Measurements from ENCODE around the gene ZNF32.

DNA sequence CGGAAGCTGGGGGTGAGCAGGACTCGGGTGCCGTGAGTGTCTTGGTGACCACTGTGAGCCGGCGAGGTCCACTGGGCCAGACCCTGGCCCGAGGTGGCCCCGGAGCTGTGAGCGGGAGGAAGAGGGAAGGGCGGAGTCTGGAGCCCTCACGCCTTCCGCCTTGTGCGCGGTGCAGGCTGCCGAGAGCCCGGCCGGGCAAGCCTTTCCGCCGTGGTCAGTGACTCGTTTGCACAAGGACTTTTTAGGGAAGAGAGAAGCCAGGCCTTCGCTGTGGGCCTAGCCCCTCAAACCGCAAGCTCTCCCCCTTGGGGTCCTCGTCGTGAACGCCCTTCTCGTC, 40.9 kb upstream of the ZNF32 start:
- TF ChIP-seq, protein P1, sequence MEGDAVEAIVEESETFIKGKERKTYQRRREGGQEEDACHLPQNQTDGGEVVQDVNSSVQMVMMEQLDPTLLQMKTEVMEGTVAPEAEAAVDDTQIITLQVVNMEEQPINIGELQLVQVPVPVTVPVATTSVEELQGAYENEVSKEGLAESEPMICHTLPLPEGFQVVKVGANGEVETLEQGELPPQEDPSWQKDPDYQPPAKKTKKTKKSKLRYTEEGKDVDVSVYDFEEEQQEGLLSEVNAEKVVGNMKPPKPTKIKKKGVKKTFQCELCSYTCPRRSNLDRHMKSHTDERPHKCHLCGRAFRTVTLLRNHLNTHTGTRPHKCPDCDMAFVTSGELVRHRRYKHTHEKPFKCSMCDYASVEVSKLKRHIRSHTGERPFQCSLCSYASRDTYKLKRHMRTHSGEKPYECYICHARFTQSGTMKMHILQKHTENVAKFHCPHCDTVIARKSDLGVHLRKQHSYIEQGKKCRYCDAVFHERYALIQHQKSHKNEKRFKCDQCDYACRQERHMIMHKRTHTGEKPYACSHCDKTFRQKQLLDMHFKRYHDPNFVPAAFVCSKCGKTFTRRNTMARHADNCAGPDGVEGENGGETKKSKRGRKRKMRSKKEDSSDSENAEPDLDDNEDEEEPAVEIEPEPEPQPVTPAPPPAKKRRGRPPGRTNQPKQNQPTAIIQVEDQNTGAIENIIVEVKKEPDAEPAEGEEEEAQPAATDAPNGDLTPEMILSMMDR (conservative IDR thresholded peaks at IDR 0.05): no peak
- TF ChIP-seq EZH2 (IDR thresholded peaks at IDR 0.05; ENCODE audit: low read depth): no peak

Measured in PC-9 (cell line).